GM23248 (cell line): Measurements from ENCODE around the gene TMC5. TPM values are rescaled to one million over a fixed set of nuclear protein-coding genes. Genes with fewer than 3 reads are reported as not detected.

Experiments used
- DNase-seq: peaks from one replicate; pipeline ENCODE4 v3.0.0-alpha.2; 2015
- H2AFZ ChIP-seq: fragments of 200-600 bp; sonication (generic); 2 replicates; pipeline ENCODE4 v1.6.1; 2016; ENCODE audit warnings: antibody characterized with exemption
- H3F3A ChIP-seq: fragments of 200-600 bp; sonication (generic); 2 replicates; pipeline ENCODE4 v1.6.1; 2016; ENCODE audit warnings: mild to moderate bottlenecking, antibody characterized with exemption, mixed run types; ENCODE audit not compliant: insufficient read depth
- H3K27ac ChIP-seq: fragments of 200-600 bp; sonication (generic); 2 replicates; pipeline ENCODE4 v1.5.1; 2016; ENCODE audit warnings: mild to moderate bottlenecking
- H3K27me3 ChIP-seq: fragments of 200-600 bp; sonication (generic); replicated peaks from 2 replicates; pipeline ENCODE4 v1.6.1; 2016; ENCODE audit warnings: mild to moderate bottlenecking; ENCODE audit not compliant: insufficient read depth
- H3K36me3 ChIP-seq: fragments of 200-600 bp; sonication (generic); 2 replicates; pipeline ENCODE4 v1.6.1; 2016; ENCODE audit warnings: low read depth, mild to moderate bottlenecking
- H3K4me1 ChIP-seq: fragments of 200-600 bp; sonication (generic); 2 replicates; pipeline ENCODE4 v1.6.1; 2016; ENCODE audit warnings: mild to moderate bottlenecking; ENCODE audit not compliant: insufficient read depth
- H3K4me2 ChIP-seq: fragments of 200-600 bp; sonication (generic); one replicate; pipeline ENCODE4 v1.6.1; 2016; ENCODE audit warnings: mild to moderate bottlenecking; ENCODE audit not compliant: unreplicated experiment
- H3K4me3 ChIP-seq: fragments of 200-600 bp; sonication (generic); 2 replicates; pipeline ENCODE4 v1.5.1; 2016; ENCODE audit warnings: mild to moderate bottlenecking
- H3K79me2 ChIP-seq: fragments of 200-600 bp; sonication (generic); 2 replicates; pipeline ENCODE4 v1.6.1; 2016; ENCODE audit warnings: mild to moderate bottlenecking; ENCODE audit not compliant: insufficient read depth
- H3K9ac ChIP-seq: fragments of 200-600 bp; sonication (generic); 2 replicates; pipeline ENCODE4 v1.6.1; 2016; ENCODE audit warnings: mild to moderate bottlenecking
- H3K9me2 ChIP-seq: fragments of 200-600 bp; sonication (generic); 2 replicates; pipeline ENCODE4 v1.6.1; 2016; ENCODE audit warnings: mixed run types, mild to moderate bottlenecking, moderate library complexity; ENCODE audit not compliant: insufficient read depth
- H3K9me3 ChIP-seq: fragments of 200-600 bp; sonication (generic); one replicate; pipeline ENCODE4 v1.6.1; 2017; ENCODE audit warnings: low read depth
- H4K20me1 ChIP-seq: fragments of 200-600 bp; sonication (generic); 2 replicates; pipeline ENCODE4 v1.6.0; 2016; ENCODE audit not compliant: insufficient read depth
- EZH2 ChIP-seq: fragments of 200-600 bp; sonication (generic); IDR thresholded peaks from 2 replicates; pipeline ENCODE4 v1.6.1; 2018; ENCODE audit warnings: antibody characterized with exemption, mild to moderate bottlenecking; ENCODE audit not compliant: insufficient read depth, poor library complexity, severe bottlenecking
- EZH2phosphoT487 ChIP-seq: fragments of 200-600 bp; sonication (generic); IDR thresholded peaks from 2 replicates; pipeline ENCODE4 v1.6.1; 2018; ENCODE audit warnings: antibody characterized with exemption, moderate library complexity, mild to moderate bottlenecking, low read depth; ENCODE audit not compliant: insufficient read depth
- WGBS, 2 experiments: methylation state at CpG; one replicate each; pipeline ENCODE4 v1.1.6; 2015 to 2017; ENCODE audit warnings: low lambda C conversion rate in 2 of 2, low coverage in 1 of 2; ENCODE audit errors: missing lambda C conversion rate in 2 of 2; 5-methylcytosine and 5-hydroxymethylcytosine counted together
- in situ Hi-C: fragments of 300-500 bp; cut with MboI; formaldehyde crosslinking; loops from 2 replicates; pipeline ENCODE4 v1.15.0; 2020
- polyA plus RNA-seq: library from polyadenylated mRNA; unstranded; fragments of >200 nt; fragmentation: Nextera tagmentation; extraction: Ambion mirVana; gene quantifications from 2 replicates; pipeline ENCODE4 v1.2.1, GENCODE V29; 2016
- total RNA-seq: library from RNA; depleted of rRNA; stranded (reverse); fragments of >200 nt; shearing (Covaris generic); gene quantifications from 2 replicates; pipeline ENCODE4 v1.2.3, GENCODE V29; 2014

The TMC5 gene
- total and polyA plus RNA-seq, 2 experiments from 2014 or later: not detected

DNA sequence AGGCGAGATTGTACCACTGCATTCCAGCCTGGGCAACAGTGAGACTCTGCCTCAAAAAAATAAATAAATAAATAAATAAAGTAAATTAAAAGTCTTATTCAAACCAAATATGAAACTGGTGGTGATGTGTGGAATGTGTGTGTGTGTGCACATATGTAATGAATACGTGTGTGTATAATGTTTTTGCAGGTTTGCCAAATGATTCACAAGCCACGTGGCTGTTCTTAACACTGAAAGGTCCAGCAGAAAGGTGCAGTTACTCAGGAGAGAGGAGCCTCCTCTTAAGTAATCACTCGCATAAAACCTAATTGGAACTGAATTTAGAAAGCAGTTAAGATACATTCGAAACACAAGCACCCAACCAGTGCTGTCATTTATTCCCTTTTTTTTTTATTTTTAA is 81.3 kb downstream of the TMC5 start:
- H4K20me1 ChIP-seq: no peaks in the 10 kb centered on the region
- WGBS, 2 experiments: 86 to 89% methylated on average over 5 of the region's 5 CpGs
- H3K79me2 ChIP-seq: no peaks in the 10 kb centered on the region
- H3K36me3 ChIP-seq: 0 out of 2 replicates have a peak, but pooled peaks cover 12% of the 10 kb centered on the region
- no peaks in the 10 kb centered on the region for H3K9me3 ChIP-seq
- TF ChIP-seq EZH2 (no peak), EZH2phosphoT487 (no peak)
- H3K9ac ChIP-seq: no peak overlapping the region
- no peaks in the 10 kb centered on the region for H3K27me3 ChIP-seq
- H3K4me1 ChIP-seq: no peaks in the 10 kb centered on the region
- no peaks in the 10 kb centered on the region for H3K9me2 ChIP-seq
- H3K4me3 ChIP-seq: no peak overlapping the region
- DNase-seq: no peak
- no peak overlapping the region for H3K27ac ChIP-seq
- no peak overlapping the region for H3K4me2 ChIP-seq
- in situ Hi-C loops: no loop called here
- H3F3A ChIP-seq: no peaks in the 10 kb centered on the region; the same call in 1 of the 2 replicates
- H2AFZ ChIP-seq: no peak overlapping the region

DNA sequence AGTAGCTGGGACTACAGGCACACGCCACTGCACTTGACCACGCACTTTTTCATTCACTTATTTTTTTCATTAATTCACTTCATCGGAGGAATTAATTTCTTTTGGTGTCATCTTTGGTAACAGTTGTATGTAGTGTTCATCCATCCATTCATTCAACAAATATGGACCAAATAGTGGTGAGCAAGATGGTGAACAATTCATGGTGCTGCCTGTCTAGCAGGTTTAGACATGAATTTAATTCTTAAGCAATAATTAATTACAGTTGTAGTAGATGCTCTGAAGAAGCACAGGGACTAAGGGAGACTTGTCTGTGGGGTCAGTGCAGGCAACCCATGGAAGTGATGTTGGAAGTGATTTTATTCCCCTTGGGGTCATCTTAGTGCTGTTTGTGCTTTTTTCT is 81.8 kb downstream of the TMC5 start:
- Histone ChIP-seq H3K36me3 (0 out of 2 replicates have a peak, but pooled peaks cover 12% of the 10 kb centered on the region), H3K4me2 (no peak overlapping the region), H3K79me2 (no peaks in the 10 kb centered on the region), H3K27ac (no peak overlapping the region), H3K27me3 (no peaks in the 10 kb centered on the region), H4K20me1 (no peaks in the 10 kb centered on the region), H2AFZ (no peak overlapping the region), H3K4me1 (no peaks in the 10 kb centered on the region), H3F3A (peaks cover under 1% of the 10 kb centered on the region; the same call in 1 of the 2 replicates), H3K9ac (no peak overlapping the region), H3K9me2 (no peaks in the 10 kb centered on the region), H3K4me3 (no peak overlapping the region), H3K9me3 (no peaks in the 10 kb centered on the region)
- 95 to 98% methylated on average over 3 of the region's 3 CpGs for WGBS, 2 experiments
- in situ Hi-C loops: no loop called here
- no peak for DNase-seq
- no peak for TF ChIP-seq EZH2
- no peak for TF ChIP-seq EZH2phosphoT487

DNA sequence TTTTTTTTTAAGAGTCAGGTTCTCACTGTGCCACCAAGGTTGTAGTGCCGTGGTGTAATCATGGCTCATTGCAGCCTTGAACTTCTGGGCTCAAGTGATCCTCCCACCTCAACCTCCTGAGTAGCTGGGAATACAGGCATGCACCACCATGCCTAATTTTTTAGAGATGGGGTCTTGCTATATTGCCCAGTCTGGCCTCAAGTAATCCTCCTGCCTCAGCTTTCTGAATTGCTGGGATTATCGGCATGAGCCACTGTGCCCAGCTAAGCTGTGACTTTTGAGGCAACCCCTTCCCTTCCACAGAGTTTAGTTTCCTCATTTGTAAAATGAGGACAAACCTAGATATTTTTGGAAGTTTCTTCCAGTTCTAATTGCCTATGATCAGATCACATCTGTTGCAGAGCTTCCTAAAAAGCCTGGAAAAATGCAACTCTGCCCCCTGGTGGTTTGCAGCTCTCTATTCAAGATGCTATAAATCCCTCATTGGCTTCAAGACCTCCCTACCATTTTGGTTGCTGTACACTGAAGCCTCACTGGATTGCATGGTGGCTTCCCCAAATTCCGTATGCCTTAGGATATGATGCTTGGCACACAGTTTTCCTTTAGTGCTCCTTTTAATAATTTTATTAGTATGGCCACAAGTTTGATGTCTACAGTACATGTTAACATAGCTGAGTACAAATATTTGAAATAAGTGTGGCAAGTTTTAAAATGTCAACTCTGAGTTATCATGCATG is 84.9 kb downstream of the TMC5 start:
- H3K9ac ChIP-seq: no peak overlapping the region
- DNase-seq: peak; percentile 67
- no peak overlapping the region for H3K4me3 ChIP-seq
- no peaks in the 10 kb centered on the region for H3K4me1 ChIP-seq
- no peaks in the 10 kb centered on the region for H3K9me3 ChIP-seq
- no peaks in the 10 kb centered on the region for H4K20me1 ChIP-seq
- H3K4me2 ChIP-seq: no peak overlapping the region
- H3K9me2 ChIP-seq: no peaks in the 10 kb centered on the region
- H3K36me3 ChIP-seq: peaks cover 16% of the 10 kb centered on the region; the same call in 1 of the 2 replicates
- no peak for TF ChIP-seq EZH2
- no peak for TF ChIP-seq EZH2phosphoT487
- H2AFZ ChIP-seq: no peak overlapping the region
- H3K27me3 ChIP-seq: no peaks in the 10 kb centered on the region
- no peaks in the 10 kb centered on the region for H3K79me2 ChIP-seq
- 89 to 94% methylated on average over 3 of the region's 3 CpGs for whole genome bisulfite sequencing, 2 experiments
- in situ Hi-C loops: loop anchor here (25.0 kb wide), 1 partner anchor 415 kb away; no protein-coding TSS in a partner anchor
- no peak overlapping the region for H3K27ac ChIP-seq
- H3F3A ChIP-seq: peaks cover 8% of the 10 kb centered on the region; the same call in 1 of the 2 replicates

DNA sequence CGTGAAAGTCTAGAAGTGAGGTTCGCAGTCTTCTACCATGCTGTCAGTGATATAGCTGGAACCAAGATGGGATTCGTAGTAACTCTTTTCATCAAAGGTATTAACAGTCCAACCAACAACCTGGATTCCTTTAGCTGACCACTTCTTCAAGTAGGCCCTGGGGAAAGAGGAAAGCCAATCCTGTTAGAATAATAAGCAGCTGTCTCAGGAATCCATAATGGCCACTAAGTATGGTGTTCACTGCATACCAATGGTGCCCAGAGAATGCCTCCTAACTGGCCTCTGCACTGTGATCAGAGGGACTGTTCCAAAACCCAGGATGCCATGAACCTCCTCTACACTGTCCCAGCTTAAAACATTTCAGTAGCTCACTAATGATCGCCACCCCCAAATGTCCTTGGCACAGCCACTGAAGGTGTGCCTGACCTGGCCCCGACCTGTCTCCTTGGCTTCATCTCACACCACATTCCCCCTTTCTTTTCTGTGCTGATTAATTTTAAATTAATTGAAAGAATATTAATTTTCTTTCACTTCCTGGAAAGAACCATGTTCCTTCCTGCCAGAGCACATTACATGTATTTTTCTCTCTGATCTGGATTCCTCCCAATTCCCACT is 85.9 kb downstream of the TMC5 start:
- in situ Hi-C loops: loop anchor here (25.0 kb wide), 1 partner anchor 416 kb away; no protein-coding TSS in a partner anchor
- no peaks in the 10 kb centered on the region for H3K27me3 ChIP-seq
- H3K4me3 ChIP-seq: no peak overlapping the region
- H2AFZ ChIP-seq: no peak overlapping the region
- TF ChIP-seq EZH2 (no peak), EZH2phosphoT487 (no peak)
- WGBS, 2 experiments: 97 to 99% methylated on average over 5 of the region's 5 CpGs
- H3K4me1 ChIP-seq: no peaks in the 10 kb centered on the region
- no peaks in the 10 kb centered on the region for H3K9me2 ChIP-seq
- H3K9me3 ChIP-seq: no peaks in the 10 kb centered on the region
- no peak overlapping the region for H3K27ac ChIP-seq
- no peak overlapping the region for H3K9ac ChIP-seq
- peaks cover 18% of the 10 kb centered on the region; the same call in 1 of the 2 replicates for H3K36me3 ChIP-seq
- H4K20me1 ChIP-seq: no peaks in the 10 kb centered on the region
- H3K4me2 ChIP-seq: no peak overlapping the region
- H3K79me2 ChIP-seq: no peaks in the 10 kb centered on the region
- DNase-seq: no peak
- H3F3A ChIP-seq: peaks cover 8% of the 10 kb centered on the region; the same call in 1 of the 2 replicates
